Esophagus squamous epithelium (tissue), 5 donors: Measurements from ENCODE around the gene SLC43A2. TPM values are rescaled to one million over a fixed set of nuclear protein-coding genes. Genes with fewer than 3 reads are reported as not detected.

Experiments
- DNase-seq: peaks from one replicate; lab custom pipeline; 2025; lab: John Stamatoyannopoulos, UW
- H3K27ac ChIP-seq, 4 donors: fragments of 200-600 bp; sonication (generic); one replicate each; pipeline ENCODE4 v1.5.1; 2016 to 2019; ENCODE audit warnings: mild to moderate bottlenecking in 1 of 4
- H3K27me3 ChIP-seq, 4 donors: fragments of 200-600 bp; sonication (generic); 1 replicate in 3 of 4; 2 replicates in 1 of 4; pipeline versions ENCODE4 v1.5.1 to v1.6.0; 2017 to 2021; ENCODE audit warnings: antibody characterized with exemption in 1 of 4
- H3K36me3 ChIP-seq, 3 donors: fragments of 200-600 bp; sonication (generic); one replicate each; pipeline ENCODE4 v1.5.1; 2016 to 2019
- H3K4me1 ChIP-seq, 3 donors: fragments of 200-600 bp; sonication (generic); one replicate each; pipeline ENCODE4 v1.5.1; 2017 to 2019
- H3K4me3 ChIP-seq, 4 donors: fragments of 200-600 bp; sonication (generic); 1 replicate in 3 of 4; 2 replicates in 1 of 4; pipeline ENCODE4 v1.5.1; 2016 to 2019; ENCODE audit warnings: mild to moderate bottlenecking in 2 of 4, moderate library complexity in 1 of 4
- H3K9me3 ChIP-seq, 3 donors: fragments of 200-600 bp; sonication (generic); one replicate each; pipeline ENCODE4 v1.5.1; 2016 to 2019
- POLR2A ChIP-seq, 4 donors: fragments of 450-650 bp; IDR thresholded peaks; one replicate each; pipeline ENCODE4 v1.6.1; 2017; ENCODE audit warnings: antibody characterized with exemption in 4 of 4, mild to moderate bottlenecking in 4 of 4, moderate library complexity in 3 of 4
- WGBS, 2 donors: methylation state at CpG; one replicate each; pipeline ENCODE4 v1.1.5; 2018; 5-methylcytosine and 5-hydroxymethylcytosine counted together
- intact Hi-C: fragments of 100-400 bp; cut with DNase I; formaldehyde crosslinking; loops from one replicate; pipeline ENCODE4 v1.15.0; 2022
- total RNA-seq, 4 donors: library from RNA; depleted of rRNA; stranded (reverse); fragments of >200 nt; gene quantifications; one replicate each; pipeline ENCODE4 v1.1.0, GENCODE V29; 2016
- TF ChIP-seq, protein P1 (sequence below), 6 experiments: fragments of 450-650 bp in 4 of 6; fragments of 200-600 bp in 2 of 6; sonication (generic) in 2 of 6; IDR thresholded peaks; one replicate each; pipeline ENCODE4 v1.5.1; 2016 to 2019; ENCODE audit warnings: antibody characterized with exemption in 6 of 6, mild to moderate bottlenecking in 4 of 6, moderate library complexity in 4 of 6
- donor health status: DM: yes; HTN: yes; CAD: no.

The SLC43A2 gene
- total RNA-seq, 4 donors from 2014 or later: 2.5 to 12.4 (median 5.3) TPM

DNA sequence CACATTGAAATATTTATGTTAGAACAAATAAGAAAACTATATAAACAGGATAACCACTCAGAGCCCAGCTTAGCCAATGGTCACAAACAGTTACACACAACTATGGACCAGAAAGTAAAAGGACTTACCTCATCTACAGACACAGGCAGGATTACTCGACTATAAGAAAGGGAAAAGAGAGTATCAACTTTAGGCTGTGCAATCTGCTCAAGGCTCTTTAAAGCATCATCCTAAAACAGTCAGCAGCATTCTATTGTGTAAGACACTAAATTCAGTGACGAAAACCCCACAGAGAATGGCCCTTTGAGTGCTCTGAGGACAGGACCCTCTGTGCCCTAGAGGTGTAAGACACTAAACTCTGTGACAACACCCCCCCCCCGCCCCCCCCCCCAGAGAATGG lies 70.2 kb downstream of the SLC43A2 start:
- 61 to 79% methylated on average over 2 of the region's 3 CpGs for WGBS, 2 donors
- TF ChIP-seq, protein P1, sequence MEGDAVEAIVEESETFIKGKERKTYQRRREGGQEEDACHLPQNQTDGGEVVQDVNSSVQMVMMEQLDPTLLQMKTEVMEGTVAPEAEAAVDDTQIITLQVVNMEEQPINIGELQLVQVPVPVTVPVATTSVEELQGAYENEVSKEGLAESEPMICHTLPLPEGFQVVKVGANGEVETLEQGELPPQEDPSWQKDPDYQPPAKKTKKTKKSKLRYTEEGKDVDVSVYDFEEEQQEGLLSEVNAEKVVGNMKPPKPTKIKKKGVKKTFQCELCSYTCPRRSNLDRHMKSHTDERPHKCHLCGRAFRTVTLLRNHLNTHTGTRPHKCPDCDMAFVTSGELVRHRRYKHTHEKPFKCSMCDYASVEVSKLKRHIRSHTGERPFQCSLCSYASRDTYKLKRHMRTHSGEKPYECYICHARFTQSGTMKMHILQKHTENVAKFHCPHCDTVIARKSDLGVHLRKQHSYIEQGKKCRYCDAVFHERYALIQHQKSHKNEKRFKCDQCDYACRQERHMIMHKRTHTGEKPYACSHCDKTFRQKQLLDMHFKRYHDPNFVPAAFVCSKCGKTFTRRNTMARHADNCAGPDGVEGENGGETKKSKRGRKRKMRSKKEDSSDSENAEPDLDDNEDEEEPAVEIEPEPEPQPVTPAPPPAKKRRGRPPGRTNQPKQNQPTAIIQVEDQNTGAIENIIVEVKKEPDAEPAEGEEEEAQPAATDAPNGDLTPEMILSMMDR (IDR thresholded peaks at IDR 0.05): no peak
- no peak for TF ChIP-seq POLR2A (IDR thresholded peaks at IDR 0.05)
- peaks cover 41 to 92% (median 81%) of the 10 kb centered on the region in 3 donors for H3K4me1 ChIP-seq

DNA sequence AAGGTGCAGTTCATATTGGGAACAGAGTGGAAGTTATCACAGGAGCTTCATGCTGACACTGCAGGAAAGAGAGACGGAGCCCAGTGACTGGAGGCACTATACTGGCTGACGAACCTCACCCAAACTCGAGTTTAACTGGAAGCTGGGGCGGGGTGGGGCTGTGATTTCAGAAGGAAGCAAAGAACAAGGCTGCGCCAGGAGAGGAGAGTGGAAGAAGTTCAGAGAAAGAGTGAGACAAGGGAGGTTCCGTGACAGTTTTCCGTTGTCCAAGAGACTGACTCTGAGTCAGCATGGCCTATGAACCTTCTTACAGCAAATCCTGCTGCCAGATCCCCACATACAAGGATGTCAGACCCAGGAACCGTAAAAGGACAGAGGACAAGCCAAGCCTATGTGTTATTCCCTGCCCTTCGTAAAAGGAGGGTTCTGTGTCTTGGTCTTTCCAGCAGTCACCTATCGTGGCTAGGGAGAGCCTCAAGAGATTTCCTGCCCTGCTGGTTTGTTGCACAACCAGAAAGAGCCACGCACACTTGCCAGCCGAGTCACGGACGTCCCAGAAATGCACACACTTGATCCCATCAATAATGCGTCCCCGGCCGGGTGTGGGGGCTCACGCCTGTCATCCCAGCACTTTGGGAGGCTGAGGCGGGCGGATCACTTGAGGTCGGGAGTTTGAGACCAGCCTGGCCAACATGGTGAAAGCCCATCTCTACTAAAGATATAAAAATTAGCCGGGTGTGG lies 71.1 kb downstream of the SLC43A2 start:
- 34 to 52% methylated on average over 13 to 18 of the region's 22 CpGs for WGBS, 2 donors
- no peak for DNase-seq
- TF ChIP-seq, protein P1 (IDR thresholded peaks at IDR 0.05): no peak
- TF ChIP-seq POLR2A (IDR thresholded peaks at IDR 0.05): peak in 2 of 4 donors; percentile 17 to 21
- H3K36me3 ChIP-seq: peaks cover 0 to 31% (median 0%) of the 10 kb centered on the region in 3 donors
- H3K4me3 ChIP-seq: no peak overlapping the region
- H3K27me3 ChIP-seq: no peaks in the 10 kb centered on the region
- intact Hi-C loops: no loop called here
- peak overlapping the region; percentile 86 to 92 (median 87) for H3K27ac ChIP-seq
- no peaks in the 10 kb centered on the region for H3K9me3 ChIP-seq
- H3K4me1 ChIP-seq: peaks cover 41 to 89% (median 76%) of the 10 kb centered on the region in 3 donors

More for the DNA sequence above, 70.2 kb downstream of the SLC43A2 start:
- H3K9me3 ChIP-seq: no peaks in the 10 kb centered on the region
- no peaks in the 10 kb centered on the region for H3K27me3 ChIP-seq
- H3K36me3 ChIP-seq: peaks cover 0 to 22% (median 0%) of the 10 kb centered on the region in 3 donors
- intact Hi-C loops: no loop called here
- DNase-seq: no peak
- H3K27ac ChIP-seq: peak overlapping the region; percentile 26 to 92 (median 87)
- H3K4me3 ChIP-seq: no peak overlapping the region

DNA sequence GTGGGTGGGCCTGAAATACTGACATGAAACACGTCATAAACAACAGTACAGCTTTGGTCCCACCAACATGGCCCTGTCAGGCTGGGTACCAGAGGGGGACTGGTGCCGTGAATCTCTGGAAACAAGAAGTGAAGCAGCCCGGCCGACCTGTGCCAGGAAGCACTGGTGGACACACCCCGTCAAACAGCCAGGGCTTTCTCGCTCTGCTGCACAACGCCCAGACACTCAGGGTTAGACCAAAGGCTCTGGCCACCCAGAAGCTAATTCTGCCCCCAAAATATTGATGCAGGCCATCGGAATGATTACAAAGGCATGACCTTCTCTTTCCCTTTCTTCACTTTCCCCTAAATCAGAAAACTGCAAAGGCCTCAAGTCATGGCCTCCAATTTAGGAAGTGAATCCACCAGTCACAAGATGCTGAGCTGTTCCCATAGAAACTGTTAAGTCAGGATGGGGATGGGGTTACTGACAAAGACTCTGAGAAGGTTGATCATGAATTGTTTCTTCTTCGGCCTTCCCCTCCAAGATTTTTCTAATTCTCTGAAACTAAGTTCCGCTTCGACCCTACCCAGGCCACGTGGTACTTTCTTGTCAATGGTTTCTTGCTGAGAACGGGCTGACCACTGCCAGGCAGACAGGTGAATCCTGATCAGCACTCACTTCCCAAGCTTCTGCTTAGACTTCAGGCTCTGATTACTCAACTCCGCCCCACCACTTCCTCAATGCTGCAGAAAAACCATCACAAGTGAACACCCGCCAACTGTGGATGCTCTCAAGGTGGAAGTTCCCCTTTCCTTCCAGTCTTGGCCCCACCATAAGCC lies 72.8 kb downstream of the SLC43A2 start:
- Histone ChIP-seq H3K4me1 (peaks cover 31 to 89% (median 68%) of the 10 kb centered on the region in 3 donors), H3K36me3 (peaks cover 0 to 47% (median 5%) of the 10 kb centered on the region in 3 donors), H3K4me3 (no peak overlapping the region), H3K27me3 (no peaks in the 10 kb centered on the region), H3K27ac (peak overlapping the region; percentile 65 to 85 (median 80)), H3K9me3 (no peaks in the 10 kb centered on the region)
- 56 to 61% methylated on average over 11 to 15 of the region's 15 CpGs for WGBS, 2 donors
- TF ChIP-seq, protein P1 (IDR thresholded peaks at IDR 0.05): no peak
- TF ChIP-seq POLR2A (IDR thresholded peaks at IDR 0.05): no peak
- intact Hi-C loops: no loop called here
- no peak for DNase-seq

DNA sequence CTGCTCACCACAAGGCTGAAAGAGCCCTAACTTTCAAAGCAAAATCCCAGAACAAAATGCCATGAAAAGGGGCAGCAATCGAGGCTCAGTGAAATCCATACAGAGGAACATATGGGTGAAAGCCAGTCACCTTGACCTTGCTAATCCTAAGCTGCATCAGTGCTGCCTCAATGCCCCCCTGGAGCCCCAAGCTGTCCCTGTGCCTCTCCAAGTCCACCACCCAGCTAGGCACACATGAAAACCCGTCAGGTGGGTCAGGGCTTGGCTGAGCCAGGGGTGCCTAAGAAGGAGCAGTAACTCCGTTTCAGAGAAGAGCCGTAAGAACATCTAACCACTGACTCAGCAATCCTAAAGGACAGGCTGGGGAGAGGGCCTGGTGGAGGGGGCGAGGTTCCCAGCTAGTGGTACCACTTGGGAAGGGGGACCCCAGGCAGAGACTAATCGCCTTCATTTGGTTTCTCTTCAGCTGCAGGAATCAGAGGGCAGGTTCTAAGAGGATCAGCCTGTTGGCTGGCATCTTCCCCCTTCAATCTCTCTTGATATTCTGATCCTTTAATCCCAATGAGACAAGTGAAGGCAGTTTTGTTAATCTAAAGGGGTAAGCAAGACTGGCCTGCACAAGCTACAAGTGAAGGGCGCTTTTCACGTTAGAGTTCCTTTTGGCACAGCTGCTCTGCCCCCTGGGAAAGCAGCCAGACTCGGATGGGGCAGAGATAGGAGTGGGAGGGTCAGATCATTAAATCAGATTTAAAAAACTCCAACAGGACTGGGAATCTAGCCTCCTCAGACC lies 73.7 kb downstream of the SLC43A2 start:
- peaks cover 0 to 56% (median 10%) of the 10 kb centered on the region in 3 donors for H3K36me3 ChIP-seq
- intact Hi-C loops: no loop called here

More for the DNA sequence above, 73.7 kb downstream of the SLC43A2 start:
- WGBS, 2 donors: 32 to 44% methylated on average over 7 to 8 of the region's 9 CpGs
- Histone ChIP-seq H3K4me3 (no peak overlapping the region), H3K27ac (peak overlapping the region; percentile 65 to 85 (median 80)), H3K4me1 (peaks cover 22 to 89% (median 65%) of the 10 kb centered on the region in 3 donors), H3K9me3 (no peaks in the 10 kb centered on the region), H3K27me3 (no peaks in the 10 kb centered on the region)
- no peak for DNase-seq
- TF ChIP-seq, protein P1 (IDR thresholded peaks at IDR 0.05): no peak
- no peak for TF ChIP-seq POLR2A (IDR thresholded peaks at IDR 0.05)
